Measurements from ENCODE around the gene UBA7.
"Not testable (repeated sequence)": the region's sequence is repeated elsewhere in the genome, so short reads cannot be mapped to it uniquely, and the experiment has no call there.

The UBA7 gene

GRCh38 chr3:49813497-49814174 lies at the start of gene UBA7:
Gene UBA7, minus strand, starts transcription at chr3:49813953. Its CDS starts 166 bp downstream, at chr3:49813787.
- DNase-seq (ENCODE audit: low read depth), result no peak

- DNase-seq (ENCODE audit: low read depth), result no peak
Observed at GRCh38 chr3:49859576-49860305, 46.0 kb upstream of the UBA7 start.

- DNase-seq (ENCODE audit: low read depth), result peak; percentile 85
Observed at GRCh38 chr3:49856181-49857005, 42.6 kb upstream of the UBA7 start, which contains the start of gene TRAIP. Gene TRAIP, minus strand, starts transcription at chr3:49856564. Its CDS starts 111 bp downstream, at chr3:49856453.

- DNase-seq (ENCODE audit: low read depth), result no peak
Observed at GRCh38 chr3:49855662-49856061, 41.9 kb upstream of the UBA7 start.

- DNase-seq (ENCODE audit: low read depth), result no peak
Observed at GRCh38 chr3:49845694-49846093, 31.9 kb upstream of the UBA7 start.

- no peak for DNase-seq (ENCODE audit: low read depth)
Observed at GRCh38 chr3:49844464-49845183, 30.9 kb upstream of the UBA7 start.

GRCh38 chr3:49842843-49843517 lies 29.2 kb upstream of the UBA7 start:
- DNase-seq (ENCODE audit: low read depth), result no peak

GRCh38 chr3:49841806-49842205 lies 28.1 kb upstream of the UBA7 start:
- DNase-seq (ENCODE audit: low read depth), result no peak

- no peak for DNase-seq (ENCODE audit: low read depth)
Observed at GRCh38 chr3:49841126-49841696, 27.5 kb upstream of the UBA7 start.

GRCh38 chr3:49840388-49840787 lies 26.6 kb upstream of the UBA7 start:
- no peak for DNase-seq (ENCODE audit: low read depth)

- peak; percentile 63 for DNase-seq (ENCODE audit: low read depth)
Observed at GRCh38 chr3:49839193-49839809, 25.5 kb upstream of the UBA7 start.

- no peak for DNase-seq (ENCODE audit: low read depth)
Observed at GRCh38 chr3:49831341-49831740, 17.6 kb upstream of the UBA7 start.

- DNase-seq (ENCODE audit: low read depth), result no peak
Observed at GRCh38 chr3:49826016-49826415, 12.3 kb upstream of the UBA7 start.

- not testable (repeated sequence) for DNase-seq (ENCODE audit: low read depth)
Observed at GRCh38 chr3:49823131-49823530, 9.4 kb upstream of the UBA7 start.

GRCh38 chr3:49812916-49813496 lies 747 bp downstream of the UBA7 start:
- DNase-seq (ENCODE audit: low read depth), result no peak

GRCh38 chr3:49807431-49808114 lies 6.2 kb downstream of the UBA7 start:
- no peak for DNase-seq (ENCODE audit: low read depth)

GRCh38 chr3:49806850-49807249 lies 6.9 kb downstream of the UBA7 start:
- DNase-seq (ENCODE audit: low read depth), result no peak

- DNase-seq (ENCODE audit: low read depth), result no peak
Observed at GRCh38 chr3:49805897-49806701, 7.7 kb downstream of the UBA7 start.

- DNase-seq (ENCODE audit: low read depth), result no peak
Observed at GRCh38 chr3:49805367-49805782, 8.4 kb downstream of the UBA7 start.
